Suprapubic skin (tissue), 3 donors: ENCODE measurements around the gene LCNL1.

Experiments
- CTCF ChIP-seq, 2 donors: fragments of 200-600 bp in 1 of 2; fragments of 450-650 bp in 1 of 2; sonication (generic) in 1 of 2; IDR thresholded peaks; one replicate each; pipeline ENCODE4 v1.5.1; 2016 to 2019; ENCODE audit warnings: antibody characterized with exemption in 2 of 2, mild to moderate bottlenecking in 1 of 2, moderate library complexity in 1 of 2
- EP300 ChIP-seq: sonication (generic); formaldehyde crosslinking; IDR thresholded peaks from one replicate; pipeline ENCODE4 v1.6.1; 2017; ENCODE audit warnings: antibody characterized with exemption

GRCh38 chr9:136940526-136941230 lies 42.1 kb upstream of the LCNL1 start:
- TF ChIP-seq CTCF (IDR thresholded peaks at IDR 0.05) (no peak), EP300 (no peak)
